CD1c-positive myeloid dendritic cell (primary cell): ENCODE measurements around the gene TMPRSS9.

Source experiments
- DNase-seq: peaks from one replicate; pipeline ENCODE4 v3.0.0-alpha.2; 2016; ENCODE audit errors: extremely low spot score

The TMPRSS9 gene

DNA sequence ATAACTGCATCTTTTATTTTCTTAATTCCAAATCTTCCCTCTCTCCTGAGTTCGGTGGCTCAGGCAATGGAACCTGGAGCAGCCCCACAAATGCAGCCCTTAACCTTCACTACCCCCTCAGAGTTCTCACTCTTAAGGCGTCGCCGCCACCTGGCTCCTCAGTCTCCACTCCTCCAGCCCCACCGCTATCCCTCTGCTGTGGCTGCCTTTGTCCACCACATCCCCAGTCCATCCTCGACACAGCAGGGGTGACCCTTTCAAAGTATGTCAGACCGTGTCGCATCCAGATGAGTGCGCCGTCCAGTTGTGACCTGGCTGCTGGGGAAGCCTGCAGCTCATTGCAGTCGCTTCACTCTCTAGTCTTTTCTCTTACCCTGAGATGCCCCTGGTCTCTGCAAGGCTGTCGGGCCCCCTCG lies 30.6 kb upstream of the TMPRSS9 start:
- DNase-seq = no peak

- no peak for DNase-seq
Measured at GRCh38 chr19:2330255-2330631, 29.8 kb upstream of the TMPRSS9 start.

- DNase-seq = no peak
Measured at GRCh38 chr19:2330632-2331284, 29.3 kb upstream of the TMPRSS9 start.

GRCh38 chr19:2331601-2332246 lies 28.3 kb upstream of the TMPRSS9 start:
- DNase-seq = no peak

DNA sequence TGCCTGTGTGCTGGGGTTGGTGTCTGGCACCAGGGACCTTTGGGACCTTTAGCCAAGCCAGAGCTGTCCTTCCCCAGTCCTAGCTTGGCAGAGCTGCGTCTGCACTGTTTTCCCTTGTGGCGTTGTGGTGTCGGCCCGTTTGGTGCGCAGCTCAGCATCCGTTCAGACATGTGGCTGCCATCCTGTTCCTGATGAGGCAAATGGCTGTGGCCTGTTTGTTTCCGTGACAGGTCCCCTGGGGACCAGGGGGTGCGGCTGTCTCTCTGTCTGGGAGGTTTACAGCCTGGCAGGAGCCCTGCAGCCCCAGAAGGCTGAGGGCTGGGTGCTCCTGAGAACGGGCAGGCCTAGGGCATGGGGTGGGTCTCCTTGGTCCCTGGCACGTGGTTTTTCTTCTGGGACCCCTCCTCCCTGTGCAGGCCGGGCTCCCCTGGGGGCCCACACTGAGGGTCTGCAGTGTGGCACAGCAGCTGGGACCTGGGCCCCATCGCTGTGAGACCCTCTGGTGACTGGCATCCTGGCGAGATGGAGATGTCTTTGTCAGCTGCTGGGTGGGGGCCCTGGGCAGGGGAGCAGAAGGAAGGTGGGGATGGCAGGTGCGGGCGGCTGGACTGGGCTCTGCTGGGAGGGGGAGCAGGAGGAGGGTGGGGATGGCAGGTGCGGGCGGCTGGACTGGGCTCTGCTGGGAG lies 27.6 kb upstream of the TMPRSS9 start:
- DNase-seq = peak; percentile 18

DNA sequence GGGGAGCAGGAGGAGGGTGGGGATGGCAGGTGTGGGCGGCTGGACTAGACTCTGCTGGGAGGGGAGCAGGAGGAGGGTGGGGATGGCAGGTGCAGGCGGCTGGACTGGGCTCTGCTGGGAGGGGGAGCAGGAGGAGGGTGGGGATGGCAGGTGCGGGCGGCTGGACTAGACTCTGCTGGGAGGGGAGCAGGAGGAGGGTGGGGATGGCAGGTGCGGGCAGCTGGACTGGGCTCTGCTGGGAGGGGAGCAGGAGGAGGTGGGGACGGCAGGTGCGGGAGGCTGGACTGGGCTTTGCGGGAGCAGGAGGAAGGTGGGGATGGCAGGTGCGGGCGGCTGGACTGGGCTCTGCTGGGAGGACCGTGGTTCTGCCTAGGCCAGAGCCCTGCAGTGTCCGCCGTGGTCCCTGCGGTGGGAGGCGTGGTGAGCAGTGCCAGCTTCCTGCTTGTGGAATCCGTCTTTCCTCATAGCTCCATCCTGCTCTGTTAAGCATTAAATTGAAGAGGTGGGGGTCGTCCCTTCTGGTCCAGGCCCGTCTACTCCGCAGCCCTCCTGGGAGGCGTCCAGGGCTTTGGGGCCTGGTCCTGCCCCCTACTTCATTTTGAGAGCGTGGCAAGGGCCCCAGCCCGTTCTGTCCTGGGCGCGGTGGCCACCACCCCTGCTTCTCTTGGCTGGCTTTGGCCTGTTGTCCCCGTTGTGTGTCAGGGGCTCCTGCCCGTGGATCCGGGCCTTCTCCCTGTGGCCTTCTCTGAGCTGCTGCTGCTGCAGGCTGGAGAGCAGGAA lies 26.8 kb upstream of the TMPRSS9 start:
- no peak for DNase-seq

- peak; percentile 23 for DNase-seq
Measured at GRCh38 chr19:2333807-2334211, 26.3 kb upstream of the TMPRSS9 start.

- DNase-seq = no peak
Measured at GRCh38 chr19:2334426-2334825, 25.6 kb upstream of the TMPRSS9 start.

DNA sequence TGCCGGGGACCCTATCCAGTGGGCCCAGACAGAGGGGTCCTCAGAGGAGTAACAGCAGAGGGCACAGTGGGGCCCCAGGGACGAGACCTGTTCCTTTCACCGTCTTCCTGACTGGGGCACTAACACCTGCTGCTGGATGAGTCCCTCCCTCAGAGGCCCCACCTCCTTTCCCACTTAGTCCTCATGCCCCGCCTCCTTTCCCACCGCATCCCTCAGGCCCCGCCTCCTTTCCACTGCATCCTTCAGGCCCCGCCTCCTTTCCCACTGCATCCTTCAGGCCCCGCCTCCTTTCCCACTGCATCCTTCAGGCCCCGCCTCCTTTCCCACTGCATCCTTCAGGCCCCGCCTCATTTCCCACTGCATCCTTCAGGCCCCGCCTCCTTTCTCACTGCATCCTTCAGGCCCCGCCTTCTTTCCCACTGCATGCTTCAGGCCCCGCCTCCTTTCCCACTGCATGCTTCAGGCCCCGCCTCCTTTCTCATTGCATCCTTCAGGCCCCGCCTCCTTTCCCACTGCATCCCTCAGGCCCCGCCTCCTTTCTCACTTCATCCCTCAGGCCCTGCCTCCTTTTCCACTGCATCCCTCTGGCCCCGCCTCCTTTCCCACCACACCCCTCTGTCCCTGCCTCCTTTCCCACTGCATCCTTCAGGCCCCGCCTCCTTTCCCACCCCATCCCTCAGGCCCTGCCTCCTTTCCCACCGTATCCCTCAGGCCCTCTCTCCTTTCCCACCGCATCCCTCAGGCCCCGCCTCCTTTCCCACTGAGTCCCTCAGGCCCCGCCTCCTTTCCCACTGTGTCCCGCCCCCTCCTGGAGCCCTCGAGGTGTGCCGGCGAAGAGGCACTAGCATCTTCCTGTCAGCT lies 24.8 kb upstream of the TMPRSS9 start:
- no peak for DNase-seq

GRCh38 chr19:2335848-2336247 lies 24.2 kb upstream of the TMPRSS9 start:
- DNase-seq = no peak

- DNase-seq = no peak
Measured at GRCh38 chr19:2336528-2337328, 23.3 kb upstream of the TMPRSS9 start.

- DNase-seq = no peak
Measured at GRCh38 chr19:2337329-2337707, 22.7 kb upstream of the TMPRSS9 start.

DNA sequence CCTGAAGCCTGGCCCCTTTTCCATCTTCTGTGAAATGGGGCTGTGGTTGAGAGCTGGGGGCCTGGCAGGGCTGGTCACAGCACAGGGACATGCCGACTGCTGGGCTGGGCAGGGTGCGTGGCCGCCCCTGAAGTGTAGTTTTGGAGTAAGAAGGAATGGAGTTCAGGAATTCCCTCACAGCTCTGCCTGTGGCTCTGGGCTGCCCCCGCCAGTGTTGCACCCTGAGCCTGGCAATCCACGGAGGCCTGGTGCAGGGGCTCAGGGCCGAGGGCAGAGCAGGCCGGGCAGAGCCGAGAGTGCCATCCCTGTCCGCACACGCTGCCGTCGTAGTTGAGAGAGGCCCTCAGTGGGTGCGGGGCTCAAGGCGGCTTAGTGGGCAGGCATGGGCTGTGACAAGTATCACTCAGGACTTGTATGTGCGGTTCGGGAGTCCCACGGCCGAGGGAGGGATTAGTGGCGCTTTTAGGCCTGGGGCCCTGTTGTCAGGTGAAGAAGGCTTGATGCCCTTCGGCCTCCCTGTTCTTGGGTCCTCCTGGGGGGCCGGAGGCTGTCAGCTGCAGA lies 21.9 kb upstream of the TMPRSS9 start:
- no peak for DNase-seq

DNA sequence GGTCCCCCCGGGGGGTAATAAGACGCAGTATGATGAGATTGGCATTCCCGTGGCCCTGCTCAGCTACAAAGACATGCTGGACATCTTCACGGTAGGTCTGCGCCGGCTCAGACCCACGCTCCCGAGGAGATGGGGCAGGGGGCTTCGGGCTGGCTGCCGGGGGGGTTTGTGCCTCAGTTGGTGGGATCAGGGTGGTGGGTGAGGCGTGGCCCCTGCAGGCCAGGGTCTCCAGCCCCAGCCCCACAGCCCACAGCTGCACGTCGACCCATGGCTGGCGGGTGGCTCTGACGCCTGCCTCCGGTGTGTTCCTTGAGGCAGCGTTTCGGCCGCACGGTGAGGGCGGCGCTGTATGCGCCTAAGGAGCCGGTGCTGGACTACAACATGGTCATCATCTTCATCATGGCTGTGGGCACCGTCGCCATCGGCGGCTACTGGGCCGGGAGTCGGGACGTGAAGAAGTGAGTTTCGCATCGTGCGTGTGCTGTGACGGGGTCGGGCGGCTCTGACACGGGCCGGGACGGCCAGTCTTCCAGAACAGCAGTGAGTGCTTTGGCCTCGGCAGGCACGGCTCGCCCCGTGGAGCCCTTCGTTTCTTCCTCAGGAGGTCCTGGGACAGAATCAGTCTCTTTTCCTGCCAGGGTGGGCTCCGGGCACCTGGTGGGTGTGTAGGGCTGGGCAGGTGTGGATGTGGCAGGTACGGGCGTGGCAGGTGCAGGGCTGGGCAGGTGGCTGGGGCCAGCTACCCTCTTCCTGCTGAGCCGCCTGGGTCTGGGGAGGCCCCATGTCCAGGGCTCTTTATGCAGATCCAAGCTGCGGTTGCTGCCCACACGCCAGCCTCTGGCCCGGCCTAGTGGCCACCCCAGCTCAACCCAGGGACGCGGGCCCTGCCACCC lies 21.1 kb upstream of the TMPRSS9 start:
- no peak for DNase-seq

DNA sequence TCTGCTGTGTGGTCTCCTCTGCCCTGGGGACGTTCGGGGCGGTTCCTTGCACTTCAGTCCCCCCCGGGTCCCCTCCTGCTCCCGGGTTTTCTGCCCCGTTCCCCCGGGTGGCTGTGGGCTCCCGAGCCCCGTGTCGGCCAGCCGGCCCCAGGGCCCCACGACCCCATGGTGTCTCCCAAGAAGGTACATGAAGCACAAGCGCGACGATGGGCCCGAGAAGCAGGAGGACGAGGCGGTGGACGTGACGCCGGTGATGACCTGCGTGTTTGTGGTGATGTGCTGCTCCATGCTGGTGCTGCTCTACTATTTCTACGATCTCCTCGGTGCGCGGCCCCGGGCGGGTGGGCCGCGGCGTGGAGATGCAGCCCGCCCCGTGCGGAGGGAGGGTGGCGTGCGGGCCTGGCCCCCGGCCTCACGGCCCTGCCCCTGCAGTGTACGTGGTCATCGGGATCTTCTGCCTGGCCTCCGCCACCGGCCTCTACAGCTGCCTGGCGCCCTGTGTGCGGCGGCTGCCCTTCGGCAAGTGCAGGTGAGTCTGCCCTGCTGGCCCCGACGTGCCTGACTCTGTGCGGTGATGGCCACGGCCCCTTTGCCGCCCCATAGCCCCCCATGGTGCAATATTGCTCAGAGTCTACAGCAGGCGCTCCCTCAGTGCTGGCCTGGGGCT lies 20.3 kb upstream of the TMPRSS9 start:
- no peak for DNase-seq

DNA sequence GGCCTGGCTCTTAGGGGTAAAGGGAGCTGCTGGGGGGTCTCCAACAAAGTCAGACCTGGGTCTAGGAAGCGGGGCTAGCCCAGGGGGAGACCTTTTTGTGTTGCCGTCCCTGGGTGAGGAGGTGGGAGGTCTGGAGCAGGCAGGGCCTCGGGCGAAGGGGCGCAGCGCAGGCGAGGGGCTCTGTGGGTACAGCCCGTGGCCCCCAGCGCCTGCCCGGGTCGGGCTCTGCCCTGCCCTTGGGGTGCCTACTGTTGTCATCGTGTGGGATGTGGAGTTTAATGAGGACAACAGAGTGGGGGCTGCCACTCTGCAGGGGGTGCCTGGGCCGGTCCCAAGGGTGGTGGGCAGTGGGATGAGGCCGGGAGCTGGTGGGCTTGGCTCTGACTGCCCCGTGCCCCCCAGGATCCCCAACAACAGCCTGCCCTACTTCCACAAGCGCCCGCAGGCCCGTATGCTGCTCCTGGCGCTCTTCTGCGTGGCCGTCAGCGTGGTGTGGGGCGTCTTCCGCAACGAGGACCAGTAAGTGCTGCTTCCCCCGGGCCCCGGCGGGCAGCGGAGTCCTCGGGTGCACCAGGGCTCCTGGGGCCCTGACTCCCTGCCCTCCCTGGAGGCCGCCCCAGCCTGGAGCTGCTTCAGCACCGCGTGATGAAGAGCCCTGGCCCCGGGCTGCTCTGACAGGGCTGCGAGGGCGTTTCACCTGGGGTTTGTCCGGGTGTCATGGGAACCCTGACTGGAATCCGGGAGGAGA lies 19.4 kb upstream of the TMPRSS9 start:
- DNase-seq = no peak

DNA sequence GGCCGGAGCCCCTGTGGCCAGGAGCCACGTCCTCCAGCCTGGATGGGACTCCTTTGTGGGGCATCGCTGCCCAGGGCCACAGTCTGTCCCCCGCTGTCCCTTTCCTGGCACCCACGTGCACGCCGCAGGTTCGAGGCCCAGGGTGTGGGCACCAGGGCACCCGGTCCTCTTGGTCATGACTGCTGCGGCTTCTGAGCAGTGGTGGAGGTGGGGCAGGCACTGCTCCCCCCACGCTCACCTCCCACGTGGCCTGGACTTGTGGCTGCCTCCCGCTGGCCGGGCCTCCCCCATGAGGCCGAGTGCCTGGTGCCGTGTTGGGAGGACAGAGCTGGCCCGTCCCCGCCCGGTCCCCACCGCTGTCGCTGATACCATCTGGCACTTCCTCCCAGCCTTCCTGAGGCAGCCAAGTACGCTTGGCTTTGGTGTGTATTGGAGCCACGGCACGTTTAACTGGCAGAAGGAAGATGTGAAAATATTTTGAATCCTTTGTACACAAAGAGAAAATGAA lies 18.8 kb upstream of the TMPRSS9 start:
- no peak for DNase-seq

- no peak for DNase-seq
Measured at GRCh38 chr19:2341982-2342381, 18.1 kb upstream of the TMPRSS9 start.
